ENCODE results near the gene CLCA1.

Gene CLCA1

DNA sequence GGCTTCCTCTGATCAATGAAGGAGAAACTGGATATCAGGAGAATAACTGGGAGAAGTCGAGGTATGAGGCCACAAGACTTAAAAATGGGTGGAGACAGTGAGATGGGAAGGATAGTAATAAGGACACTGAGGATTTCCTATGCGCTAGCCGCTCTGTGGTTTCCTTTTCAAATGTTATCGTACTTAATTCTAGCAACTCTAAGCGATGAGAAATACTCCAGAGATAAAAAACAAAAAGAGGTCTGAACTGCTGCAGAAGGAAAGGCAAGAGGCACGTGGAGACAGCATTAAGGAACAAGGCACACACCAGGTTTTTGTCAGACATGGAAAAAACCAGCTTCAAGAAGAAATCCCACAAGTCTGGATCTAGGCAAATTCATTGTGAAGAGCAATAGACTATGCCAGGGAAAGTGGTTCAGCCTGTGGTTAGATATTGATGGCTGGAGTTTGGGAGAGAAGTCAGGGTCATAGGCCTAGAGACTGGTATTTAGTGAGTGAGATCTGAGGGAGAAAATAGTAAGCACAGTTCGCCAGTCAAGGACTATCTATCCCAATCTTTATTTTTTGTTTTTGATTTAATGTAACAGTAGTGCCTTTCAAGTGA is 39.5 kb upstream of the CLCA1 start:
- Histone ChIP-seq H3K27me3 (ENCODE audit: insufficient read depth, low read depth, severe bottlenecking) (no peaks in the 10 kb centered on the region), H3K36me3 (no peaks in the 10 kb centered on the region), H3K4me3 (ENCODE audit: low read depth, low read length) (no peak overlapping the region), H3K27ac (no peak overlapping the region), H3K9me3 (ENCODE audit: severe bottlenecking) (no peaks in the 10 kb centered on the region)
- DNase-seq: no peak
- TF ChIP-seq, protein P1, sequence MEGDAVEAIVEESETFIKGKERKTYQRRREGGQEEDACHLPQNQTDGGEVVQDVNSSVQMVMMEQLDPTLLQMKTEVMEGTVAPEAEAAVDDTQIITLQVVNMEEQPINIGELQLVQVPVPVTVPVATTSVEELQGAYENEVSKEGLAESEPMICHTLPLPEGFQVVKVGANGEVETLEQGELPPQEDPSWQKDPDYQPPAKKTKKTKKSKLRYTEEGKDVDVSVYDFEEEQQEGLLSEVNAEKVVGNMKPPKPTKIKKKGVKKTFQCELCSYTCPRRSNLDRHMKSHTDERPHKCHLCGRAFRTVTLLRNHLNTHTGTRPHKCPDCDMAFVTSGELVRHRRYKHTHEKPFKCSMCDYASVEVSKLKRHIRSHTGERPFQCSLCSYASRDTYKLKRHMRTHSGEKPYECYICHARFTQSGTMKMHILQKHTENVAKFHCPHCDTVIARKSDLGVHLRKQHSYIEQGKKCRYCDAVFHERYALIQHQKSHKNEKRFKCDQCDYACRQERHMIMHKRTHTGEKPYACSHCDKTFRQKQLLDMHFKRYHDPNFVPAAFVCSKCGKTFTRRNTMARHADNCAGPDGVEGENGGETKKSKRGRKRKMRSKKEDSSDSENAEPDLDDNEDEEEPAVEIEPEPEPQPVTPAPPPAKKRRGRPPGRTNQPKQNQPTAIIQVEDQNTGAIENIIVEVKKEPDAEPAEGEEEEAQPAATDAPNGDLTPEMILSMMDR (IDR thresholded peaks at IDR 0.05; ENCODE audit: low read depth, low read length): no peak

- no peaks in the 10 kb centered on the region for H3K36me3 ChIP-seq
- no peak for DNase-seq
- H3K27ac ChIP-seq: no peak overlapping the region
- TF ChIP-seq, protein P1 (IDR thresholded peaks at IDR 0.05; ENCODE audit: low read depth, low read length): no peak
- H3K9me3 ChIP-seq (ENCODE audit: severe bottlenecking): no peaks in the 10 kb centered on the region
- H3K27me3 ChIP-seq (ENCODE audit: insufficient read depth, low read depth, severe bottlenecking): no peaks in the 10 kb centered on the region
- H3K4me3 ChIP-seq (ENCODE audit: low read depth, low read length): no peak overlapping the region
These were observed 38.9 kb upstream of the CLCA1 start for GRCh38 chr1:86429835-86430234.

GRCh38 chr1:86430376-86430775 is 38.4 kb upstream of the CLCA1 start:
- DNase-seq: no peak
- Histone ChIP-seq H3K27ac (no peak overlapping the region), H3K4me3 (ENCODE audit: low read depth, low read length) (no peak overlapping the region), H3K27me3 (ENCODE audit: insufficient read depth, low read depth, severe bottlenecking) (no peaks in the 10 kb centered on the region), H3K9me3 (ENCODE audit: severe bottlenecking) (no peaks in the 10 kb centered on the region), H3K36me3 (no peaks in the 10 kb centered on the region)
- TF ChIP-seq, protein P1 (IDR thresholded peaks at IDR 0.05; ENCODE audit: low read depth, low read length): no peak

GRCh38 chr1:86434059-86434458 is 34.7 kb upstream of the CLCA1 start:
- Histone ChIP-seq H3K27me3 (ENCODE audit: insufficient read depth, low read depth, severe bottlenecking) (no peaks in the 10 kb centered on the region), H3K9me3 (ENCODE audit: severe bottlenecking) (no peaks in the 10 kb centered on the region), H3K27ac (no peak overlapping the region), H3K36me3 (no peaks in the 10 kb centered on the region), H3K4me3 (ENCODE audit: low read depth, low read length) (no peak overlapping the region)
- no peak for DNase-seq
- TF ChIP-seq, protein P1 (IDR thresholded peaks at IDR 0.05; ENCODE audit: low read depth, low read length): no peak

DNA sequence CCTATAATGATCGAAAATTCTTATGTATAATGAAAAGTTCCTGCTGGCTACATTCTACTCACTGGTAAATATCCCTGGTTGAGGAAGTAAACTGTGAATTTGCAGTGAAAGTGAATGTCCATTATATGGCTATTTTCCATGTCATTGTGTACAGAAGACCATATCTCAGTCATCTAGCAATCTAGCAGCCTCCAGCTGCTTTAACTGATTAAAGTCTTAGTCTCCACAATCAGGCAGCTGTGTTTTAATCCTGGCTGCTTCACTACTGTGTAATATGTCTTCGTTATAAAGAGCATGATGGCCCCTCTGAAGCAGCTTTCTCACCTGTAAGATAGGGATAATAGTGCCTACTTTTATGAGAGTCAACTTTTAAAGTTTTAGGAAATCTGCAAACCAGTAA is 33.4 kb upstream of the CLCA1 start:
- H3K9me3 ChIP-seq (ENCODE audit: severe bottlenecking): no peaks in the 10 kb centered on the region
- no peak overlapping the region for H3K4me3 ChIP-seq (ENCODE audit: low read depth, low read length)
- H3K36me3 ChIP-seq: no peaks in the 10 kb centered on the region
- H3K27me3 ChIP-seq (ENCODE audit: insufficient read depth, low read depth, severe bottlenecking): no peaks in the 10 kb centered on the region
- TF ChIP-seq, protein P1 (IDR thresholded peaks at IDR 0.05; ENCODE audit: low read depth, low read length): no peak
- DNase-seq: no peak
- H3K27ac ChIP-seq: no peak overlapping the region

DNA sequence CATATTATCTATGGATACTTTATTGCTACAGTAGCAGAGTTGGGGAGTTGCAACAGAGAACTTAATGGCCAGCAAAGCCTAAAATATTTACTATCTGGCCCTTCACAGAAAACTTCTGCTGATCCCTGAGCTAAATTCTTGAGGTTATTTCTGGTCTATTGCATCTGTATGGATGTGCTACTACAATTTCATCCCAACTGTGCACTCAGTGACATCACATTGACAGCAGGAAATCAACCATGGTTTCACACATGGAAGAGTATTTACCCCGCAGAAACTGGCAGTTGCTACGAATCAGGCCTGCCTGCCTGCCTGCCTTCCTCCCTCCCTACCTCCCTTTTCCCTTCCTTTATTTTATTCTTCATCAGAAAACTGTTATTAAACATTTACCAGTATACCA is 32.7 kb upstream of the CLCA1 start:
- DNase-seq: no peak
- H3K9me3 ChIP-seq (ENCODE audit: severe bottlenecking): no peaks in the 10 kb centered on the region
- no peak overlapping the region for H3K27ac ChIP-seq
- no peaks in the 10 kb centered on the region for H3K27me3 ChIP-seq (ENCODE audit: insufficient read depth, low read depth, severe bottlenecking)
- no peak overlapping the region for H3K4me3 ChIP-seq (ENCODE audit: low read depth, low read length)
- no peaks in the 10 kb centered on the region for H3K36me3 ChIP-seq
- TF ChIP-seq, protein P1 (IDR thresholded peaks at IDR 0.05; ENCODE audit: low read depth, low read length): no peak

All from WERI-Rb-1 (cell line).